Skin epidermis (tissue), 12 donors: ENCODE data around the gene MRPL3.
A peak's percentile ranks its signal among the peaks of the same experiment; 100 is the strongest.

ENCODE experiments used
- H3K27ac ChIP-seq, 21 experiments: fragments of 200-600 bp; sonication (generic) in 11 of 21; one replicate each; pipeline ENCODE4 v1.5.0; 2020; ENCODE audit warnings: mild to moderate bottlenecking in 3 of 21, inconsistent platforms in 2 of 21, moderate library complexity in 2 of 21
- H3K4me3 ChIP-seq, 7 experiments: fragments of 200-600 bp; sonication (generic) in 2 of 7; one replicate each; pipeline ENCODE4 v1.5.0; 2020; ENCODE audit warnings: inconsistent platforms in 2 of 7, mild to moderate bottlenecking in 2 of 7, moderate library complexity in 1 of 7

The MRPL3 gene

GRCh38 chr3:131502530-131503319 lies at the start of gene MRPL3:
Gene MRPL3, minus strand, starts transcription at chr3:131502971. Its CDS starts 150 bp downstream, at chr3:131502821.
- peak within 1 kb of the TSS; percentile 71 to 97 (median 87) for H3K4me3 ChIP-seq
- peak within 1 kb of the TSS; percentile 62 to 94 (median 88) for H3K27ac ChIP-seq

DNA sequence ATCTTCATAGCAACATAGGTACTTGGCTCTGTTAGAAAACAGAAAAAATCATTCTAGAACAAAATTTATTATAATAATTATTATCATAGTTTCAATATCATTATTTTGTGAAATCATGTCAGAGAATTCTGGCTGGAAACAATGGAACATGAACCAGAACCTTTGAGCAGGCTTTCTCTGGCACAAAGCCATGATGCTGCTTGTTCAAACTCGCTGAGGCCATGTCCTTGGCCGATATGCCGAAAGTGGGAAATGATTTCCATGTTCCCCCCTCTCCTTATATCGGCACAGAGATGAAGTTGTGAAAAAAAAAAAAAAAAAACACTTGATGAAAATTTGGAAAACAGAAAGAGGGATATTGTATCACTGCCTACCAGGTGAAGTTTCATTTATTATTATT lies 49.0 kb upstream of the MRPL3 start:
- Histone ChIP-seq H3K4me3 (no peak overlapping the region), H3K27ac (no peak overlapping the region)

- H3K4me3 ChIP-seq: no peak overlapping the region
- H3K27ac ChIP-seq: no peak overlapping the region
Measured at GRCh38 chr3:131550562-131551465, 48.0 kb upstream of the MRPL3 start.

DNA sequence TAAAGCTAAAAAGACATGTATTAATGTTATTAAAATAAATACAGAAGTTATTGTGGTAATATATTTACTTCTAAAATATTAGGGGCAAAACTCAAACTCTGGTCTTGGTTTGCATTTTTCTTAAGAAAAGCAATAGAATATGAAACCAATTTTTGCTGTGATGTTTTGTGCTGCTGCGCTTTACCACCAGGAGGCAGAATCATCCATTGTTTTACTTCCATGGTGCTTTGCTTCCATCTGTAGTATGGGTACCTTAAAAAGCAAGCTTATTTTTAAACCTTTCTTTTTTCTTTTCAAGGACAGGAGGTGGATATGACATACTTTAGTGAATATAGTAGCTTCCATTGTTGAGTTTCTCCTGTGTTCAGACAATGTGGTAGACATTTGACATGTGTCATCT lies 46.6 kb upstream of the MRPL3 start:
- H3K27ac ChIP-seq: no peak overlapping the region

GRCh38 chr3:131547585-131547984 lies 44.8 kb upstream of the MRPL3 start:
- Histone ChIP-seq H3K4me3 (no peak overlapping the region), H3K27ac (no peak overlapping the region)

More for the DNA sequence above, 46.6 kb upstream of the MRPL3 start:
- H3K4me3 ChIP-seq: no peak overlapping the region

GRCh38 chr3:131546441-131546840 lies 43.7 kb upstream of the MRPL3 start:
- no peak overlapping the region for H3K4me3 ChIP-seq

GRCh38 chr3:131544557-131544956 lies 41.8 kb upstream of the MRPL3 start:
- no peak overlapping the region for H3K27ac ChIP-seq

More at GRCh38 chr3:131546441-131546840, 43.7 kb upstream of the MRPL3 start:
- no peak overlapping the region for H3K27ac ChIP-seq

DNA sequence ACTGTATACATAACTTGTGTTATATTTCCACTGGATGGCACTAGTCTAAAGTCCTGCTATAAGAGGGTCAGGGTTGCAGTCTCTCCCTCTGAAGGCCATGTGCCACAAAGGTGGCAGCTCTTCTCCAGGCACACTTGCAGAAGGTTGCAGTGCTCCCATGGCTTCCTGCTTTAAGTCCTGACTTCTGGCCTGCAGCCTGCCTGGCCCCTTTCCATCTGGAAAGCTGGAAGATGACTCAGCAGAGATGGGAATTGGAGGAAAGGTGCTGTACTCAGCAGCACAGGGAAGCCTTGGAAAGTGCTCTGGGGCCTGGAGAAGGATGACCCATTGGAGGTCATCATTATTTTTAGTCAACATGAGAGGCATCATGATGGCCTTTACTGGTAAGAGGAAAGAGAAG lies 40.9 kb upstream of the MRPL3 start:
- no peak overlapping the region for H3K4me3 ChIP-seq
- no peak overlapping the region for H3K27ac ChIP-seq

More at GRCh38 chr3:131544557-131544956, 41.8 kb upstream of the MRPL3 start:
- H3K4me3 ChIP-seq: no peak overlapping the region

DNA sequence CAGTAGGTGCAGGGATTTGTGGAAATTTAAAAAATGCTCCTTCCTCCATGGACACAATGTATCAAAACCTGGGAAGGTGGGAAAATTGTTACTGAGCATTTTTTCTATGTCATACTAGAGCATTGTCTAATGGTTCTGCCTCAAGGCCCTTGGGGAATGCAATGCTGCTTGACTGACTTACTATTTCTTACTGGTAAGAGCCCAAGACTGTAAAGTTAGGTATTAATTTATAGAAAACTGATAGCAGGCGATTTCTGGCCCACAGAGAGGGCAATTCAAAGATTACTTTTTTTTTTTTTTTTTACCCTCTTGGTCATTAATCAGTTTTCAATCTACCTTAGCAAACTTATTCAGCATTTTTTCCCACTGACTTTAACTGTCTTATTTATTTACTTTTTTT lies 38.5 kb upstream of the MRPL3 start:
- H3K27ac ChIP-seq: no peak overlapping the region
- H3K4me3 ChIP-seq: no peak overlapping the region

GRCh38 chr3:131540821-131541220 lies 38.0 kb upstream of the MRPL3 start:
- Histone ChIP-seq H3K27ac (no peak overlapping the region), H3K4me3 (no peak overlapping the region)

GRCh38 chr3:131540143-131540542 lies 37.4 kb upstream of the MRPL3 start:
- Histone ChIP-seq H3K4me3 (no peak overlapping the region), H3K27ac (no peak overlapping the region)

- Histone ChIP-seq H3K4me3 (no peak overlapping the region), H3K27ac (no peak overlapping the region)
Measured at GRCh38 chr3:131538968-131539367, 36.2 kb upstream of the MRPL3 start.

DNA sequence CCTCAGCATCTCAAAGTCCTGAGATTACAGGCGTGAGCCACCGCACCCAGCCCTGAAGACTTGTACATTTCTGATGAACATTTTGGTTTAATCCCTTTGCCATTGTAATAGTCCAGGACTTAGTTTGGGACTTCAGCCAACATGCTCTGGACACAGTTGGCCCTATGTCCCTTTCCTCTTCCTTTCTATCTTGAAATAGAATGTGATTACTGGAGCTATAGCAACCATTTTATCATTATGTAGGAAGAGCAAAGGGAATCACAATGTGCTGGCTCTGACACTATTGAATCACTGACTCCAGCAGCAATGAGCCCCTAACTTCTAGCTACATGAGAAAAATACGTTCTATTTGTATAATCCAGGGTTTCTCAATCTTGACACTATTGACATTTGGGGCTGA lies 34.8 kb upstream of the MRPL3 start:
- Histone ChIP-seq H3K4me3 (no peak overlapping the region), H3K27ac (no peak overlapping the region)

DNA sequence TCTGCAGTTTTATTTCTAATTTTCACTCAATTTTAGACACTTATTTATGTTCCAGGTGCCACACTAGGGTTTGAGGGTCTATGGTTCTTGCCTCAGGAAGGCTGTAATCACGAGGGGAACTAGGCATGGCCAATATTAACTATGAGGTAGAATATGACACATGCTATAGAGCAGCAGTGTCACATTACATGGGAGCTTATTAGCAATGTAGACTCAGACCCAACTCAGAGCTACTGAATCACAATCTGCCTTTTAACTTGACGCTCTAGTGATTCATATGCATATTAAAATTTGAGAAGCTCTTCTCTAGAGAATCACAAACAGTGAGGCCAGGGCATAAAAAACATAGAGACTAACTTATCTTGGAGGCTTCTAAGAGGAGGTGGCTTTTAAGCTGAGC lies 32.8 kb upstream of the MRPL3 start:
- H3K27ac ChIP-seq: no peak overlapping the region
- H3K4me3 ChIP-seq: no peak overlapping the region

GRCh38 chr3:131535131-131535530 lies 32.4 kb upstream of the MRPL3 start:
- no peak overlapping the region for H3K4me3 ChIP-seq
- no peak overlapping the region for H3K27ac ChIP-seq

GRCh38 chr3:131532645-131533044 lies 29.9 kb upstream of the MRPL3 start:
- no peak overlapping the region for H3K27ac ChIP-seq
- no peak overlapping the region for H3K4me3 ChIP-seq

GRCh38 chr3:131530843-131531242 lies 28.1 kb upstream of the MRPL3 start:
- Histone ChIP-seq H3K27ac (no peak overlapping the region), H3K4me3 (no peak overlapping the region)

- H3K27ac ChIP-seq: no peak overlapping the region
- H3K4me3 ChIP-seq: no peak overlapping the region
Measured at GRCh38 chr3:131530388-131530787, 27.6 kb upstream of the MRPL3 start.

DNA sequence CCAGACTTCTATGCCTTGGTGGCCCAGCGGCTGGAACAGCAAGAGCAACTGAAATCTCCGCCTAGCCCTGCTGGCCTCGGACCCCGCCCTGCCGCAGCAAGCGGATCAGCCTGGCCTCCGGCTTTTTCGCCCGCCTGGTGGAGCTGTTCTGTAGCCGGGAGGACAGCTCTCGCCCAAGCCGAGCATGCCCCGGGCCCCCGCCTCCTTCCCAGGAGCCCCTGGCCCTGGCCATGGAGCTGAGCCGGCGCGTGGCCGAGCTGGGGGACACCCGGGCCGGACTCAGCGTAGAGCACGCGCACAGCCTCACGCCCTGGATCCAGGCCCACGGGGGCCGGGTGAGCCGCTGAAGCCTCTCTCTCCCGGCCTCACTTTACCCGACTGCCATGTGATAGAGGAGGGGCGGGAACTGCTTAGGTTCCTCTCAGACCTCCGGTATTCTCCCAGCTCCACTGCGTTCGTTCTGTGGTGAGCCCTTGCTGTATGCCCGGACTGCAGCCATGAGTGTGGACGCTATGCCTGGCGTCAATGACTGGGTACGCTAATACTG lies 24.1 kb upstream of the MRPL3 start:
- Histone ChIP-seq H3K4me3 (peak overlapping the region in 2 of 7 experiments; percentile 18 to 28), H3K27ac (no peak overlapping the region)

GRCh38 chr3:131518680-131519079 lies 15.9 kb upstream of the MRPL3 start:
- Histone ChIP-seq H3K4me3 (no peak overlapping the region), H3K27ac (no peak overlapping the region)
